ENCODE results near the gene TNPO1. TPM values are rescaled to one million over a fixed set of nuclear protein-coding genes. Genes with fewer than 3 reads are reported as not detected.

The TNPO1 gene
- total and polyA plus RNA-seq, 9 of the 15 experiments (the other 6 are each of a cell fraction or from before 2014, with no cell fraction given), result 20.8 to 176 (median 97.9) TPM

GRCh38 chr5:72815580-72816283, 729 bp upstream of the TNPO1 start:
- no peaks in the 10 kb centered on the region for H4K20me1 ChIP-seq (replicated peaks; ENCODE audit: control insufficient read depth, insufficient read depth, low read length)
- BruUV-seq (replicated peaks), result TSS peak; percentile 81
- peaks cover 3 to 15% of the 10 kb centered on the region in 2 experiments; a peak in 3 of 5 replicates for H3K4me1 ChIP-seq (replicated peaks in 1 of 2; ENCODE audit: control insufficient read depth in 2 of 2, insufficient read depth in 2 of 2, low read length in 2 of 2)
- H3K9me3 ChIP-seq (replicated peaks; ENCODE audit: control insufficient read depth, insufficient read depth, low read depth, low read length), result no peaks in the 10 kb centered on the region
- peak overlapping the region; percentile 67 to 99 for H3K9ac ChIP-seq (ENCODE audit: insufficient read depth in 1 of 2, low read depth in 2 of 2, low read length in 2 of 2)
- 4% methylated on average over 14 of the region's 14 CpGs for WGBS (ENCODE audit: insufficient coverage, low coverage, missing lambda C conversion rate)
- peak overlapping the region; percentile 96 for H2AFZ ChIP-seq (ENCODE audit: low read depth, low read length)
- no peaks in the 10 kb centered on the region for H3K9me1 ChIP-seq (ENCODE audit: control insufficient read depth, insufficient read depth, low read length)
- no peaks in the 10 kb centered on the region for H3K36me3 ChIP-seq (ENCODE audit: control insufficient read depth, insufficient read depth, low read length)
- H3K27me3 ChIP-seq (ENCODE audit: control insufficient read depth in 2 of 2, insufficient read depth in 2 of 2, low read length in 2 of 2), result no peaks in the 10 kb centered on the region
- peak overlapping the region; percentile 71 for H3K4me3 ChIP-seq
- in situ Hi-C loops (cut with MboI) (no loop called here), intact Hi-C loops (cut with micrococcal nuclease) (loop anchor here (2.0 to 10.0 kb wide), 3 partner anchors 33 to 291 kb away; no protein-coding TSS in a partner anchor)
- DNase-seq (ENCODE audit: extremely low read depth in 1 of 4, low spot score in 3 of 4) (peak in 1 of 4 experiments; percentile 14), ATAC-seq (no peak), FAIRE-seq (peak; percentile 62)
- CTCF ChIA-PET (ENCODE audit: low intra/inter-chr PET ratio), result interaction anchor here (0.6 kb wide), 1 partner anchor 74 kb away, joined by 5 read pairs; no protein-coding TSS in a partner anchor
- POLR2A ChIA-PET, result interaction anchor here (0.6 to 1.7 kb wide), 3 partner anchors 20 to 599 kb away, joined by 3 to 4 read pairs (median 4); partner anchors contain the start of gene FCHO2
- H3K4me2 ChIP-seq (ENCODE audit: insufficient read depth, low read length), result peak overlapping the region; percentile 95
- peaks cover 22% of the 10 kb centered on the region; the same call in 2 of the 3 replicates for H3K79me2 ChIP-seq (ENCODE audit: control insufficient read depth, insufficient read depth, low read length)
- peak overlapping the region; percentile 84 for H3K27ac ChIP-seq (ENCODE audit: extremely low read depth, low read depth, low read length)
- TF ChIP-seq ZNF444 (CRISPR knock-in tag; IDR thresholded peaks at IDR 0.05) (no peak), RFX1 (IDR thresholded peaks at IDR 0.05) (no peak), ZNF785 (CRISPR knock-in tag; IDR thresholded peaks at IDR 0.05) (no peak), IFI16 (CRISPR knock-in tag; IDR thresholded peaks at IDR 0.05) (no peak), NR0B1 (IDR thresholded peaks at IDR 0.05; ENCODE audit: partially characterized antibody) (no peak), ZNF133 (CRISPR knock-in tag; IDR thresholded peaks at IDR 0.05) (no peak), SRF (CRISPR knock-in tag; IDR thresholded peaks at IDR 0.05) (0 out of 4 replicates have a peak, but pooled peaks of 1 of the 2 experiments have one; percentile 22), ARID3A (IDR thresholded peaks at IDR 0.05; ENCODE audit: borderline replicate concordance, low read depth, low read length) (0 out of 2 replicates have a peak, but pooled peaks have one; percentile 15), ZNF263 (CRISPR knock-in tag; IDR thresholded peaks at IDR 0.05; ENCODE audit: borderline replicate concordance) (no peak), ELF1 (tag; IDR thresholded peaks at IDR 0.05) (no peak), ZNF655 (CRISPR knock-in tag; IDR thresholded peaks at IDR 0.05) (no peak), TAL1 (IDR thresholded peaks at IDR 0.05) (no peak), TBP (optimal IDR thresholded peaks at IDR 0.05; ENCODE audit: low read depth, low read length) (no peak), POLR3A (IDR thresholded peaks at IDR 0.05; ENCODE audit: borderline replicate concordance, extremely low read depth, insufficient read depth, insufficient read length) (no peak)
